A549 (cell line): ENCODE results near the gene DPYD. TPM values are rescaled to one million over a fixed set of nuclear protein-coding genes. Genes with fewer than 3 reads are reported as not detected.

Experiments
- ATAC-seq, 2 experiments: fragments of 200-7000 bp in 1 of 2; fragments of >200 bp in 1 of 2; cut with Nextera tagmentation in 1 of 2; cut with Tn5 transposase in 1 of 2; 3 replicates each; pipeline versions ENCODE4 v1.8.0 to v1.9.1; 2018 to 2020; ENCODE audit warnings: mild to moderate bottlenecking in 1 of 2, moderate library complexity in 1 of 2
- CTCF ChIA-PET: fragments of 300-600 bp; sonication (Branson Sonifier 250); formaldehyde crosslinking; extraction: SDS; loops from one replicate; lab custom pipeline; 2021; ENCODE audit warnings: antibody characterized with exemption, inconsistent platforms; lab: Yijun Ruan, JAX
- POLR2A ChIA-PET: fragments of 350-600 bp; formaldehyde crosslinking; extraction: SDS; loops from one replicate; lab custom pipeline; 2021; ENCODE audit warnings: antibody characterized with exemption, inconsistent platforms; lab: Yijun Ruan, JAX
- DNase-seq, 2 experiments: peaks; one replicate each; pipeline versions ENCODE4 v3.0.0 to v3.0.0-alpha.2; 2011 to 2016; ENCODE audit warnings: low read depth in 1 of 2, low spot score in 1 of 2
- FAIRE-seq: peaks from 2 replicates; lab custom pipeline; 2011; peaks lifted over from hg19 to GRCh38; lab: Jason Lieb, UNC
- H3K27ac ChIP-seq, 2 experiments: fragments of >200 bp; sonication (Bioruptor Twin); formaldehyde crosslinking; 3 replicates each; pipeline ENCODE4 v1.5.1; 2016 to 2017
- H3K4me1 ChIP-seq: fragments of >200 bp; sonication (Bioruptor Twin); formaldehyde crosslinking; 3 replicates; pipeline ENCODE4 v1.6.1; 2016
- H3K4me2 ChIP-seq: fragments of >200 bp; sonication (Bioruptor Twin); formaldehyde crosslinking; 3 replicates; pipeline ENCODE4 v1.6.1; 2016
- H3K4me3 ChIP-seq: fragments of >200 bp; sonication (Bioruptor Twin); formaldehyde crosslinking; 3 replicates; pipeline ENCODE4 v1.5.1; 2016
- H3K9me3 ChIP-seq: fragments of >200 bp; sonication (Bioruptor Twin); formaldehyde crosslinking; 3 replicates; pipeline ENCODE4 v1.6.1; 2016
- CBX8 ChIP-seq: fragments of 200-600 bp; sonication (generic); IDR thresholded peaks from 2 replicates; pipeline ENCODE4 v1.6.1; 2016
- CHD2 ChIP-seq: fragments of 150-350 bp; IDR thresholded peaks from 2 replicates; pipeline ENCODE4 v1.6.1; 2014; ENCODE audit warnings: low read length; ENCODE audit not compliant: partially characterized antibody
- CHD4 ChIP-seq: fragments of 200-600 bp; sonication (generic); IDR thresholded peaks from 2 replicates; pipeline ENCODE4 v1.6.1; 2016; ENCODE audit warnings: antibody characterized with exemption, mild to moderate bottlenecking, borderline replicate concordance
- EP300 ChIP-seq, 2 experiments: fragments of >200 bp; sonication (Bioruptor Twin); formaldehyde crosslinking; IDR thresholded peaks; 2 replicates in 1 of 2; 3 replicates in 1 of 2; pipeline ENCODE4 v1.6.1; 2016 to 2017
- FOSB ChIP-seq: fragments of 250-450 bp; sonication (Bioruptor Pico); IDR thresholded peaks from 2 replicates; pipeline ENCODE4 v1.5.0; 2020; ENCODE audit warnings: mild to moderate bottlenecking, moderate library complexity
- FOXS1 ChIP-seq: fragments of 250-450 bp; sonication (Bioruptor Pico); IDR thresholded peaks from 2 replicates; pipeline ENCODE4 v1.5.0; 2020; ENCODE audit warnings: mild to moderate bottlenecking, moderate library complexity
- GATA3 ChIP-seq: IDR thresholded peaks from 2 replicates; pipeline ENCODE4 v1.6.1; 2012; ENCODE audit warnings: borderline replicate concordance
- HOXA7 ChIP-seq: fragments of 250-450 bp; sonication (Bioruptor Pico); IDR thresholded peaks from 2 replicates; pipeline ENCODE4 v1.5.0; 2020; ENCODE audit warnings: mild to moderate bottlenecking, moderate library complexity
- HOXB5 ChIP-seq: fragments of 250-450 bp; sonication (Bioruptor Pico); IDR thresholded peaks from 2 replicates; pipeline ENCODE4 v1.5.0; 2020; ENCODE audit warnings: mild to moderate bottlenecking, moderate library complexity
- JUN ChIP-seq, 2 experiments: fragments of >200 bp; sonication (Bioruptor Twin); formaldehyde crosslinking; IDR thresholded peaks; 2 replicates in 1 of 2; 3 replicates in 1 of 2; pipeline ENCODE4 v1.6.1; 2016 to 2017
- KDM1A ChIP-seq: fragments of 200-600 bp; sonication (generic); IDR thresholded peaks from 2 replicates; pipeline ENCODE4 v1.6.1; 2016; ENCODE audit warnings: low read depth, mild to moderate bottlenecking
- MAFK ChIP-seq: fragments of 450-650 bp; IDR thresholded peaks from 2 replicates; pipeline ENCODE4 v1.6.1; 2014; ENCODE audit not compliant: partially characterized antibody
- MAZ ChIP-seq: fragments of 150-350 bp; IDR thresholded peaks from 2 replicates; pipeline ENCODE4 v1.6.1; 2014; ENCODE audit warnings: antibody characterized with exemption, low read depth, low read length, borderline replicate concordance
- NFE2L2 ChIP-seq: fragments of 150-350 bp; conservative IDR thresholded peaks from 2 replicates; pipeline ENCODE4 v1.6.1; 2014; ENCODE audit warnings: low read length
- POLR2A ChIP-seq: IDR thresholded peaks from 2 replicates; pipeline ENCODE4 v1.6.1; 2012; ENCODE audit warnings: mild to moderate bottlenecking, low read length
- RAD21 ChIP-seq, 2 experiments: fragments of >200 bp in 1 of 2; sonication (Bioruptor Twin) in 1 of 2; formaldehyde crosslinking in 1 of 2; IDR thresholded peaks in 1 of 2; conservative IDR thresholded peaks in 1 of 2; 2 replicates in 1 of 2; 3 replicates in 1 of 2; pipeline ENCODE4 v1.6.1; 2012 to 2018; ENCODE audit warnings: inconsistent platforms in 1 of 2
- ZNF302 ChIP-seq: fragments of 250-450 bp; sonication (Bioruptor Pico); IDR thresholded peaks from 2 replicates; pipeline ENCODE4 v1.9.0; 2021; ENCODE audit warnings: inconsistent platforms, mild to moderate bottlenecking, moderate library complexity
- ZSCAN20 ChIP-seq: fragments of 250-450 bp; sonication (Bioruptor Pico); IDR thresholded peaks from 2 replicates; pipeline ENCODE4 v1.8.0; 2022; ENCODE audit warnings: mild to moderate bottlenecking, moderate library complexity
- WGBS: methylation state at CpG from one replicate; pipeline ENCODE4 v1.1.6; 2017; ENCODE audit errors: missing lambda C conversion rate; 5-methylcytosine and 5-hydroxymethylcytosine counted together
- polyA plus RNA-seq, 4 experiments: library from polyadenylated mRNA; depleted of rRNA in 3 of 4; stranded (reverse); fragments of >200 nt; fragmentation: RNase III in 1 of 4; extraction: RNeasy Plus Mini Kit Qiagen cat#74134 plus additional on column Dnase treatment in 1 of 4; gene quantifications; 2 replicates in 3 of 4; 3 replicates in 1 of 4; pipeline ENCODE4 v1.2.3, GENCODE V29; 2011 to 2017
- TF ChIP-seq, protein P1 (sequence below): IDR thresholded peaks from 2 replicates; pipeline ENCODE4 v1.6.1; 2012
- TF ChIP-seq, protein P2 (sequence below): fragments of 450-650 bp; IDR thresholded peaks from 2 replicates; pipeline ENCODE4 v1.6.1; 2014; ENCODE audit warnings: antibody characterized with exemption
- TF ChIP-seq, protein P3 (sequence below): fragments of >200 bp; sonication (Bioruptor Twin); formaldehyde crosslinking; IDR thresholded peaks from 3 replicates; pipeline ENCODE4 v1.6.1; 2016

Gene DPYD
- polyA plus RNA-seq, 2 of the 4 experiments (the other 2 are of a cell fraction), result 5.9 to 7.5 TPM

DNA sequence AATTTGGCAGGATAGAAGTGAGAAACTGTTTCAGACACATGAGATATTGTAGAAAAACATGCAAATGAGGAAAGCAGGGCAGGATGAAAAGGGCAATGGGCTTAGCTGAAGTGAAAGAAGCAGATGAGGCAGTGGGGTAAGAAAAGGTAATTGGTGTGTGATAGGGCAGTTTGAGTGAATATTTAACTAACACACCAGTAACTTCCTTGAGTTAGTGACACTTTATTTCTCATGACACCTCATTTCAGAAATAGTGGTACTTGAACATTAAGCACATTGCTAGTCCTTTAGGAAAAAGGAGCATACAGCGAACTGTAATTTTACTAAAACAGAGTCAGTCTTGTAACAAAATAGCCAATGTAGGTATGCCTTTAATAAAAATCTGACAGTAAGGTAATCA, 415.0 kb downstream of the DPYD start (continued):
- TF ChIP-seq GATA3, result no peak
- no peak for TF ChIP-seq KDM1A
- TF ChIP-seq FOSB (CRISPR knock-in tag), result no peak
- no peak for TF ChIP-seq JUN (IDR thresholded peaks at IDR 0.05)
- TF ChIP-seq, protein P1, sequence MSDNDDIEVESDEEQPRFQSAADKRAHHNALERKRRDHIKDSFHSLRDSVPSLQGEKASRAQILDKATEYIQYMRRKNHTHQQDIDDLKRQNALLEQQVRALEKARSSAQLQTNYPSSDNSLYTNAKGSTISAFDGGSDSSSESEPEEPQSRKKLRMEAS, result no peak

DNA sequence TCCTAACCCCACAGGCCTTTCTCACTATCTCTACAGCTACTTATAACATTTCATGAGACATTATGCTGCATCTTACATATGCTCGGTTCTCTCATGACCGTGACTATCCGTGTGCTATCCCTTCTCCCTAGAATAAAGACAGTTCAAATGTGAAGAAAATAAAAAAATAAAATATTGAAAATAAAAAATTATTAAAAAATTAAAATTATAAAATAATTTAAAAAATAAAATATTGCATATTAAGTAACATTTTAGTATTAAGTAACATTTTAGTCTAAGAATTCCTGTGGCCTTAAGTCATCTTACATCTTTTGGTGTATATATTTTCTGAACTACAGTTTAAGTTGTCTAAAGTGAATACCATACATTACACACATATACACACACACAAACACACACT, 415.5 kb downstream of the DPYD start:
- ATAC-seq (no peak), FAIRE-seq (no peak), DNase-seq (no peak)
- no peaks in the 10 kb centered on the region for H3K4me1 ChIP-seq
- H3K4me2 ChIP-seq, result no peak overlapping the region
- no peak overlapping the region for H3K27ac ChIP-seq
- POLR2A ChIA-PET, result no interaction called here
- WGBS, result 94% methylated on average over 3 of the region's 3 CpGs
- TF ChIP-seq FOXS1 (no peak), NFE2L2 (no peak)
- CTCF ChIA-PET, result no interaction called here
- H3K9me3 ChIP-seq, result no peaks in the 10 kb centered on the region
- H3K4me3 ChIP-seq, result no peak overlapping the region

DNA sequence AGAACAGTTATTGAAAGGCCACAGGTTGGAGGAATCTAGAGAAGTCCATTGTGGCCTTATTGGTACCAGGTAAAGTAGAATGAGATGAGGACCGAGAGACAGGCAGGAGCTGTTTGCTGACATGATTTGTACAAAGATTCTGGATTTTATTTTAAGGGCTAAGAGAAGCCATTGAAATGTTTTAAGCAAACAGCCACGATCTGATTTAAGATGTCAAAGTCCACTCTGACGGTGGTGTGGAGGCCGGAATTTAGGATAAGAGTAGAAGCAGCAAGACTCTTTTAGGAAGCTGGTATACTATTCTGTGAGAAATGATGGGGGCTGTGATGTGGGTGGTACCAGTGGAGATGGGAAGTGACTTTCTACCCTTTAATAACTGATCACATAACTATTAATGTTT, 418.5 kb downstream of the DPYD start:
- Histone ChIP-seq H3K4me1 (no peaks in the 10 kb centered on the region), H3K4me2 (no peak overlapping the region), H3K9me3 (no peaks in the 10 kb centered on the region), H3K4me3 (no peak overlapping the region), H3K27ac (no peak overlapping the region)
- DNase-seq (no peak), FAIRE-seq (no peak), ATAC-seq (no peak)
- TF ChIP-seq, protein P2, sequence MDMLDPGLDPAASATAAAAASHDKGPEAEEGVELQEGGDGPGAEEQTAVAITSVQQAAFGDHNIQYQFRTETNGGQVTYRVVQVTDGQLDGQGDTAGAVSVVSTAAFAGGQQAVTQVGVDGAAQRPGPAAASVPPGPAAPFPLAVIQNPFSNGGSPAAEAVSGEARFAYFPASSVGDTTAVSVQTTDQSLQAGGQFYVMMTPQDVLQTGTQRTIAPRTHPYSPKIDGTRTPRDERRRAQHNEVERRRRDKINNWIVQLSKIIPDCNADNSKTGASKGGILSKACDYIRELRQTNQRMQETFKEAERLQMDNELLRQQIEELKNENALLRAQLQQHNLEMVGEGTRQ, result no peak
- TF ChIP-seq POLR2A, result no peak
- no peak for TF ChIP-seq HOXA7 (CRISPR knock-in tag)
- no peak for TF ChIP-seq EP300 (IDR thresholded peaks at IDR 0.05)
- no peak for TF ChIP-seq HOXB5 (CRISPR knock-in tag)
- TF ChIP-seq CHD2, result no peak
- no peak for TF ChIP-seq GATA3
- no peak for TF ChIP-seq MAZ
- no peak for TF ChIP-seq CHD4
- TF ChIP-seq ZNF302 (CRISPR knock-in tag), result no peak
- TF ChIP-seq CBX8, result no peak
- WGBS, result 74% methylated on average over 4 of the region's 4 CpGs
- POLR2A ChIA-PET, result no interaction called here
- CTCF ChIA-PET, result no interaction called here

DNA sequence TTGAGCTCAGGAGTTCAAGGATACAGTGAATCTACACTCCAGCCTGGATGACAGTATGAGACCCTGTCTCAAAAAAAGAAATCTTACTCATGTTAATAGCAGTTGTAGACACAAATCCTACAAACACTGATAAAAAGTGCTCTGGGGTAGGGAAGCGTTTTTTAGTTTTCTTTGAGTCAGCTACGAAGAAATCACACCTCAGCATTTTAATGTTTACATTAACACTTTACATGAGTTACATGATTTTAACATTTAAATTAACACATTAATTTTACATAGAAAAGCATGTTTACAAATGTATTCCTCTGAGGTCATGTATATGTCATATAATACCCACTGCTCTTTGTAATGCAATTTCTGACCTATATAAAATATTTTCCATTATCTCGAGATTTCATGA, 419.2 kb downstream of the DPYD start:
- ChIA-PET CTCF (no interaction called here), POLR2A (no interaction called here)
- WGBS, result 91% methylated on average over 3 of the region's 3 CpGs
- Histone ChIP-seq H3K4me3 (no peak overlapping the region), H3K4me1 (no peaks in the 10 kb centered on the region), H3K4me2 (no peak overlapping the region), H3K27ac (no peak overlapping the region), H3K9me3 (no peaks in the 10 kb centered on the region)
- TF ChIP-seq, protein P3, sequence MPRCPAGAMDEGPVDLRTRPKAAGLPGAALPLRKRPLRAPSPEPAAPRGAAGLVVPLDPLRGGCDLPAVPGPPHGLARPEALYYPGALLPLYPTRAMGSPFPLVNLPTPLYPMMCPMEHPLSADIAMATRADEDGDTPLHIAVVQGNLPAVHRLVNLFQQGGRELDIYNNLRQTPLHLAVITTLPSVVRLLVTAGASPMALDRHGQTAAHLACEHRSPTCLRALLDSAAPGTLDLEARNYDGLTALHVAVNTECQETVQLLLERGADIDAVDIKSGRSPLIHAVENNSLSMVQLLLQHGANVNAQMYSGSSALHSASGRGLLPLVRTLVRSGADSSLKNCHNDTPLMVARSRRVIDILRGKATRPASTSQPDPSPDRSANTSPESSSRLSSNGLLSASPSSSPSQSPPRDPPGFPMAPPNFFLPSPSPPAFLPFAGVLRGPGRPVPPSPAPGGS, result no peak
- no peak for TF ChIP-seq RAD21 (conservative IDR thresholded peaks at IDR 0.05 in 1 of 2, IDR thresholded peaks at IDR 0.05 in 1 of 2)
- TF ChIP-seq MAFK, result peak; percentile 19
- TF ChIP-seq ZSCAN20 (CRISPR knock-in tag), result no peak
- ATAC-seq, result no peak
- DNase-seq, result no peak
- no peak for FAIRE-seq
